GM10266 (cell line): ENCODE measurements around the gene NDUFS4.

Source experiments
- DNase-seq: peaks from one replicate; pipeline ENCODE4 v3.0.0; 2012; ENCODE audit errors: extremely low spot score
- TF ChIP-seq, protein P1 (sequence below): IDR thresholded peaks from 2 replicates; pipeline ENCODE4 v1.5.1; 2012; ENCODE audit warnings: mild to moderate bottlenecking, low read depth; ENCODE audit not compliant: control insufficient read depth, insufficient read depth; ENCODE audit errors: missing control alignments

Gene NDUFS4

DNA sequence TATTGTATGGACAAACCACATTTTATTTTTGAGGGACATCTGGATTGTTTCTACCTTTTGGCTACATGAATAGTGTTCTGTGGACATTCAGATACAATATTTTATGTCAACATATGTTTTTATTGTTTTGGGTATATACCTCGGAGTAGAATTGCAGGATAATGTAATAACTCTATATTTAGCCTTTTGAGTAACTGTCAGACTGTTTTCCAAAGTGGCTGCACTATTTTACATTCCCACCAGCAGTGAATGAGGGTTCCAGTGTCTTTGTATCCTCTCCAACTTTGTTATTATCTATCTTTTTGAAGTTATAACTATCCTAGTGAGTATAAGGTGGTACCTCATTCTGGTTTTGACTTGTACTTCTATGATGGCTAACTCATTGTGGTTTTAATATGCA, 11.0 kb downstream of the NDUFS4 start:
- TF ChIP-seq, protein P1, sequence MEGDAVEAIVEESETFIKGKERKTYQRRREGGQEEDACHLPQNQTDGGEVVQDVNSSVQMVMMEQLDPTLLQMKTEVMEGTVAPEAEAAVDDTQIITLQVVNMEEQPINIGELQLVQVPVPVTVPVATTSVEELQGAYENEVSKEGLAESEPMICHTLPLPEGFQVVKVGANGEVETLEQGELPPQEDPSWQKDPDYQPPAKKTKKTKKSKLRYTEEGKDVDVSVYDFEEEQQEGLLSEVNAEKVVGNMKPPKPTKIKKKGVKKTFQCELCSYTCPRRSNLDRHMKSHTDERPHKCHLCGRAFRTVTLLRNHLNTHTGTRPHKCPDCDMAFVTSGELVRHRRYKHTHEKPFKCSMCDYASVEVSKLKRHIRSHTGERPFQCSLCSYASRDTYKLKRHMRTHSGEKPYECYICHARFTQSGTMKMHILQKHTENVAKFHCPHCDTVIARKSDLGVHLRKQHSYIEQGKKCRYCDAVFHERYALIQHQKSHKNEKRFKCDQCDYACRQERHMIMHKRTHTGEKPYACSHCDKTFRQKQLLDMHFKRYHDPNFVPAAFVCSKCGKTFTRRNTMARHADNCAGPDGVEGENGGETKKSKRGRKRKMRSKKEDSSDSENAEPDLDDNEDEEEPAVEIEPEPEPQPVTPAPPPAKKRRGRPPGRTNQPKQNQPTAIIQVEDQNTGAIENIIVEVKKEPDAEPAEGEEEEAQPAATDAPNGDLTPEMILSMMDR = no peak
- DNase-seq = no peak

GRCh38 chr5:53575101-53575500, 14.7 kb downstream of the NDUFS4 start:
- TF ChIP-seq, protein P1 = no peak
- no peak for DNase-seq

DNA sequence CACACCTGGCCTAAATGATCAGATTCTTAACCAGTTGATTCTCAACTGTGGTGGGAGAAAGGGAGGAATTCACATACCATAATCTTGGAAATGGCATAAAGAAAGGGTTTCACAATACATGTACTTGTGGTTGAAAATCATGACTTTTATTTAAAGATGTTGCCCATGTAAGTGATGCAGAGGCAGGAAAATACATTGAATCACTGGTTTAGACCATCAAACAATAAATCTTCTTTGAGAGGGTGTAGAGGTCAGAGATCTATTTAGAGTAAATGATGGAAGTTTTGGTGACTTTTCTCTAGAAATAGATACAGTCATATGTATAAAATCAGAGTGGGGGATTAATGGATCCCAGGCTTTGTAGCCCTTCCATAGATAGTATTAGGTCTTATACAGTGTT, 15.4 kb downstream of the NDUFS4 start:
- TF ChIP-seq, protein P1 = no peak
- no peak for DNase-seq

DNA sequence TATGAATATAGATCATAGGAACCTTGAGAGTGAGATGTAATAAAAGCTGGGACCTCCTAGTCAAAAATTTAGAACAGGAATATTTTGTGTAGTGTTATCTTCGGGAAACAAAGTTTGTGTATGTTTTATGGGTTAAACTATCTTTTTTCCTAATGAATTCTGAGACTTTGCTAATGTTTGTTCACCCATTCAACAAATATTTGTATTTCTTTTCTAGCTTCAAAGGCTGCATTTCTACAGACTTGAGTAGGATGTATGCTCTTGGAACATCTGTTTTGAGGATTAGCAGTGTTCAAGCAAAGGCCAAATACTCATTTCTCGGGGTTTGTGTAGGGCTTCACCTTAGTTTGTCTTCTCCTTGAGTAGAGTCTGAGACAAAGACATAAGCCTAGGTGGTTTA, 16.2 kb downstream of the NDUFS4 start:
- TF ChIP-seq, protein P1 = no peak
- DNase-seq = no peak

DNA sequence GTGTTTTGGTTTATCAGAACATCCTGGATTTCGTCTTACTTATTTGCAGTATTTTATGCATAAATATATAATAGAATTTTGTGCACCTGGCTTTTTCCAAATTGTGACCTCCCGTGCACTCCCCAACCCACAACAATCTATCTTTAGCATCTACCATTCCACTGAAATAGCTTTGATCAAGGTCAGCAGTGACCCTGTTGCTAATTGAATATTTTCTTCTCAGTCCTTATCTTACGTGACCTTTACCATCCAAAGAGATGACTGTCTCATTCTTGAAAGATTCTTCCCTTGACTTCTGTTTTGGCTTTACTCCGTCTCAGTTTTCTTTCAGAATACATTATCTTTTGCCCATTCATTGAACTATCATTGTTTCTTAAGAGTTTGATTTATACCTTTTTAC, 18.4 kb downstream of the NDUFS4 start:
- no peak for DNase-seq
- TF ChIP-seq, protein P1 = no peak

GRCh38 chr5:53580547-53580946, 20.1 kb downstream of the NDUFS4 start:
- TF ChIP-seq, protein P1 = no peak
- DNase-seq = no peak

DNA sequence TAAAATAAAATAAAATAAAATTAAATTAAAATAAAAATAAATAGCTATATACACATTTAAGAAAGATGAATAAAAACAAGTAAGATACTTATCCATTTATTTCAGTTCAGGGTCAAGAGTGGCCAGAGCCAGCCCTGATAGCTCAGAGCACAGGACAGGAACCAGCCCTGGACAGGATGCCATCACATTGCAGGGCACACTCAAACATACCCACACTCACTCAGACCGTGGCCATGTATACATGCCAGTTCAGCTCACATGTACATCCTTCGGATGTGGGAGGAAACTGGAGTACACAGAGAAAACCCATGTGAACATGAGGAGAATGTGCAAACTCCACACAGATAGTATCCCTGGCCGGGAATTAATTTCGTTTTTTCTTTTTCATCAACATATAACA, 21.8 kb downstream of the NDUFS4 start:
- TF ChIP-seq, protein P1 = no peak
- no peak for DNase-seq
